NCI-H460 (cell line): ENCODE measurements around the gene HYKK. TPM values are rescaled to one million over a fixed set of nuclear protein-coding genes. Genes with fewer than 3 reads are reported as not detected.

Source experiments
- total RNA-seq: library from RNA; depleted of rRNA; stranded (reverse); fragments of >200 nt; shearing (Covaris generic); gene quantifications from 2 replicates; pipeline ENCODE4 v1.2.3, GENCODE V29; 2014; rRNA removed

The HYKK gene
- total RNA-seq, 1 experiment from 2014 or later = 6.9 TPM

Other genes with a start within 250 kb of the HYKK start
- gene DNAJA4, start 243.0 kb upstream of the HYKK start, total RNA-seq = 0.12 TPM in 1 of 2 replicates, not detected in the other
- 73.2 and 79.6 TPM in 2 replicates for gene SKIC8, start 208.0 kb upstream of the HYKK start, total RNA-seq
- 0.25 TPM in 1 of 2 replicates, not detected in the other for gene CRABP1, start 167.2 kb upstream of the HYKK start, total RNA-seq
- 31.6 and 32.4 TPM in 2 replicates for gene IREB2, start 69.4 kb upstream of the HYKK start, total RNA-seq
- 265 and 307 TPM in 2 replicates for gene PSMA4, start 32.9 kb downstream of the HYKK start, total RNA-seq
- gene CHRNA5, start 57.9 kb downstream of the HYKK start, total RNA-seq = 20.1 and 21.0 TPM in 2 replicates
- gene CHRNA3, start 113.4 kb downstream of the HYKK start, total RNA-seq = not detected in 2 replicates
- 0.05 TPM in 1 of 2 replicates, not detected in the other for gene CHRNB4, start 133.6 kb downstream of the HYKK start, total RNA-seq